Mammary epithelial cell (primary cell): ENCODE data around the gene APOBEC3H.

Experiments
- EZH2 ChIP-seq: IDR thresholded peaks from 2 replicates; pipeline ENCODE4 v1.6.1; 2012; ENCODE audit warnings: low read length, inconsistent platforms, borderline replicate concordance
- TF ChIP-seq, protein P1 (sequence below), 2 donors: IDR thresholded peaks in 1 of 2; conservative IDR thresholded peaks in 1 of 2; 2 replicates each; pipeline ENCODE4 v1.5.1; 2011 to 2012; ENCODE audit warnings: inconsistent platforms in 2 of 2, low read length in 2 of 2, mild to moderate bottlenecking in 2 of 2, control low read depth in 1 of 2, low read depth in 1 of 2; ENCODE audit not compliant: insufficient read depth in 1 of 2; ENCODE audit errors: extremely low read depth in 1 of 2

GRCh38 chr22:39115977-39116621 lies 19.1 kb downstream of the APOBEC3H start:
- TF ChIP-seq, protein P1, sequence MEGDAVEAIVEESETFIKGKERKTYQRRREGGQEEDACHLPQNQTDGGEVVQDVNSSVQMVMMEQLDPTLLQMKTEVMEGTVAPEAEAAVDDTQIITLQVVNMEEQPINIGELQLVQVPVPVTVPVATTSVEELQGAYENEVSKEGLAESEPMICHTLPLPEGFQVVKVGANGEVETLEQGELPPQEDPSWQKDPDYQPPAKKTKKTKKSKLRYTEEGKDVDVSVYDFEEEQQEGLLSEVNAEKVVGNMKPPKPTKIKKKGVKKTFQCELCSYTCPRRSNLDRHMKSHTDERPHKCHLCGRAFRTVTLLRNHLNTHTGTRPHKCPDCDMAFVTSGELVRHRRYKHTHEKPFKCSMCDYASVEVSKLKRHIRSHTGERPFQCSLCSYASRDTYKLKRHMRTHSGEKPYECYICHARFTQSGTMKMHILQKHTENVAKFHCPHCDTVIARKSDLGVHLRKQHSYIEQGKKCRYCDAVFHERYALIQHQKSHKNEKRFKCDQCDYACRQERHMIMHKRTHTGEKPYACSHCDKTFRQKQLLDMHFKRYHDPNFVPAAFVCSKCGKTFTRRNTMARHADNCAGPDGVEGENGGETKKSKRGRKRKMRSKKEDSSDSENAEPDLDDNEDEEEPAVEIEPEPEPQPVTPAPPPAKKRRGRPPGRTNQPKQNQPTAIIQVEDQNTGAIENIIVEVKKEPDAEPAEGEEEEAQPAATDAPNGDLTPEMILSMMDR (conservative IDR thresholded peaks at IDR 0.05 in 1 of 2, IDR thresholded peaks at IDR 0.05 in 1 of 2; ENCODE audit: extremely low read depth in 1 of 2, insufficient read depth in 1 of 2, low read depth in 1 of 2, low read length in 2 of 2): no peak
- TF ChIP-seq EZH2: no peak
